HG03139 (cell line): Measurements from ENCODE around the gene NRXN3.

ENCODE experiments used
- ATAC-seq: cut with Tn5 transposase; IDR thresholded peaks from one replicate; pipeline ENCODE4 v1.9.1; 2021; ENCODE audit not compliant: unreplicated experiment

NRXN3 gene

DNA sequence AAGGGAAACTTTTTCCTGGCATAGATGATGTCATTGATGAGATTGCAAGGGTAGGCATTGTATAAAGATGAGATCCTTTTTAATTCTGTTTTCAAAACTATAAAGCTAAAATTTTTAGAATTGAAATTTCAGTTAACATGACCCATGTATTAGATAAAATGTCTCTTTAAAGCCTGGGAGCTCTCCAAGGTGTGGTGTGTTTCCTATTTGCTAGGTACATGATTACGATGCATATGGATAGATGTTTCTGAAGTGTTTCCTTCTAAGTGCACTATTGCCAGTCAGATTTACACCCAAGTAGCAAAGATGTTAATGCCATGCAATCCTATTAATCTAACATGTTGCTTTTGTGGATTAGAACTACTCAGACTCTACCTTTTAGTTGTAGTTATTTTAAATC lies 1206.4 kb downstream of the NRXN3 start:
- no peak for ATAC-seq

DNA sequence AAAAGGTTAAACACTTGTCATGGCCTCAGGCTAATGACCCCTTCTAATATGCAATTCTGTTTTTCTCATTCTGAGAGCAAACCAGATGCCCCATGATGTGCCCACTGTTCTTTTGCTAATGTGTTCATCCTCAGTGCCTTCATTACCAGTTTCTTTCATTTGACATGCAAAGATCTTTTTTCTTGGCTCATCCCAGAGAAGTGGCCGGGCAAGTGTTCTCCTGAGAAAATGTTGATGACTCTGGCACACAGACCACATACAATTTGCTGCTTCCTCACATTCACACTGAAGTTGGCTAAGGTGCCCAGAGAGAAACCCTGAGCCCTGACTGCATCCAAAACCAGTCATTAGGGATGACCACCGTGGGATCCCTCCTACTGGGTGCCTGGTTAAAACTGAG lies 1207.8 kb downstream of the NRXN3 start:
- no peak for ATAC-seq

DNA sequence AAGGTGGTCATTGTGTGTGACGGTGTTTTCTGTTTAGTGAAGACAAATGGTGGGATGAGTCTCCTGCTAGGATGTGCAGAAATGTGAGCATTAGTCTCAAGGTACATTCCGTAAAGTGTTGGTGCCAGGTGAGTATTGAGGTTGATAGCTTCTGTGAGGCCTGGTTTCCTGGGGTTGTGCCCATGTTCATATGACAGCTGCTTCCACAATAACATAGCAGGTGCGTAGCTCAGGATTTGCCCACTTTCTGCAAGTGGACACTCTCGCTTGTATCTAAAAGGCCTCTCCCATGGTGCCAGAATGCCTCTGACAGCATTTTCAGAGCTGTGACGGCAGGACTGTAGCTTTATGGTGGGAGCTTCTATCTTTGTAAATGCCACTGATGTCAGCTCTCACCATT lies 1209.1 kb downstream of the NRXN3 start:
- ATAC-seq = no peak

DNA sequence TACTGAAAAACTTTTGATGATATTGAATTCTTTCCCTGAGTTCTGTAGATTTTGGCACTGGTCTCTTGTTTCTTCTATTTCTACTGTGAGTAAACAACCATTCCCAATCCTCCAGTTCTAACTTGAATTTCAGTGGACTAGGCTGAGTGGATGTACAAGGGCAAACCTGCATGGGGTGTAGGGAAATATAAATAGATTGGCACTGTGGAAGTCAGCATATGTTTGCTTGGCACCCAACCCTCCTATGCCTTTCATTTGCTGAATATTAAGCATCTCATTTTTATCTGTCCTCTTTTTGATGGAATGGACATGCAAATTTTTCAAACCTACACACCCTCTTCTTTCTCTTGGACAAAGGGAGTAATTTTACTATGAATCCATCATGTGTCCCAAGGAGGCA lies 1212.9 kb downstream of the NRXN3 start:
- no peak for ATAC-seq

DNA sequence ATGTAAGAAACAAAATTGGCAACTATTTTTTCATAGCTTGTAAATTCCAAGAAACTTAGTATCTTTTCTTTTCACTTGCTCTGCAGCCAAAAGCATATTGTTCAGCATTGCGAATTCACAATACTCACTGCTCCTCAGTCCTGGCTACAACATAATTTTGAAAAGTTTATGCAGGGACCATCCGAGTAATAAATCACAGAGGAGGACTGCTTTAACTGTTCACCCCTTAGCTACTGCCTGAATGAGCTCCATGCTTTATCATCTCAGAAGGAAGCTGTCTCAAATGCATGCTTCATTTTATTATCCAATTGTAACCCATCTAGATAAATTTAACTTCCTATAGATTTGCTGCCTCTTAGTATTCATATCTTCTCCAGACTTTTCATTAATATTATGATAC lies 1213.3 kb downstream of the NRXN3 start:
- ATAC-seq = no peak

DNA sequence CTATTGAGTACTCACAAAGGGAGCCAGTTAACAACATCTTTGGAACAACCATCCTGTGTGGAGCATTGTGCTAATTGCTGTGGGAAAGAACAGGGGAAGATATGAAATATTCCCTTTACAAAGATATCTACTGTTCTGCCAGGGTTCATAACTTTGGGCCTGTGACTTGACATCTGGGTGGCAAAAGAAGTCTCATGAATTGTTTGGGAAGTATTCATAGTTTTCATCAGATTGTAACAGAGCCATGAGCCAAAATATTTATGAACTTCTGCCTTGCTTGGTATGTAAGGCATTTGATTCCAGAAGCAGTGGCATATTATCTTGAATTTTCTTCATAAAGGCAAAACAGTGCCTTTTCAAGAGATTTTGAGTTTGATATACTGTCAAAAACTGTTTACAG lies 1224.9 kb downstream of the NRXN3 start:
- no peak for ATAC-seq

DNA sequence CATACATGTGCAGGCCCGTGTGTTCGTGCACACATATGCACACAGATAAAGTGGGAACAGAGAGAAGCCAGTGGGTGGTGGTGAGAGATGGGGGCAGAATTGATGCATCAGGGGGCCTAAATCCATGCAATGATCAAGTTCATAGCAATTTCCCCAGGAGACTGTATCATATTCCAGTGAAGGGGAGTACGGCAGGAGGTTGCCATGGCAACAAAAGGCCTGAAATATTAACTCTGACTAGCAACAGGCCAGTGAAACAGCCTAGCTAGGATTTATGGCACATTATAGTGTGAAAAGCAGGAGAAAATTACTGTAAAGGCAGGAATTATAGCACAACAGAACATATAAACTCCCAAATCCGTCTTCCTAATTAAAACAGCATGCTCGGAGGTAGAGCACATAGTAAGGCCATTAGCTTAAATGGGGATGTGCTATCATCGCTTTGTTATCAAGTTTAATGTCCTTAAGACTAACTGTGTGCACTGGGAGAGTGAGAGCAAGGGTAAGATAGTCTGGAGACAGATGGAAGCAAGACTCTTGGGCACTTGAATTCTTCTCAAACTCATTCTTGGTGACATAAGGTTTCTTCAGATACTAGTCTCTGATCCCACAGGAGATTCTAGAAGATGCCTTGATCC lies 1234.8 kb downstream of the NRXN3 start:
- no peak for ATAC-seq

DNA sequence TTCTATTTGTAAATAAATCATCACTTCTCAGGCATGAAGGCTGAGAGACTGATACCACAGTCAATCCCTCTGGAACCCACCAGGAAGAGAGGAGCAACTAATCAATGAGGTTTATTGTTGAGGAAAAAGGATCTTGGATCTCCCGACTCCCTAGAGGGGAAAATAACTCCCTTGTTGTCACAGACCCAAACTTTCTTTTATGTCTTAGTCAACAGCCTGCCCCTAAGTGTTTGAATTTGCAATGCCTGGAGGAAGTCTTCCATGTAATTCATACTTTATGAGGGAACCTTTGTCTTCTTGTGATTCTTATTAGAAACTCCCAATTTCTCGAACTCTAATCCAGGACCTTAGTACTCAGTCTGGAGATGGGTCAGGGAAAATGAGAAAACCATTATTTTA lies 1235.3 kb downstream of the NRXN3 start:
- no peak for ATAC-seq

DNA sequence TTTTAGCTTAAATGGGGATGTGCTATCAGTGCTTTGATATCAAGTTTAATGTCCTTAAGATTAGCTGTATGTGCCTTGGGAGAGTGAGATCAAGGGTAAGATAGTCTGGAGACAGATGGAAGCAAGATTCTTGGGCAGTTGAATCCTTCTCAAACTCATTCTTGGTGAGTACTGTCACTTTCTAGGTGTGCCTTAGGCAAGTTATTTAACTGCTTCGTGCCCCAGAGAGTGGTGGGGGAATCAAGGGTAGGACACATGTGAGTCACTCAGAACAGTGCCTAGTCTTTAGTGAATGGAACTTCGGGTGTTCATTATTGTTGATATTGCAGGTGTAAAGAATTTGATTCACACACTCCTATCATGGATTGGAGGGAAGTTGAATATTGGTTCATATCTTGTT lies 1237.4 kb downstream of the NRXN3 start:
- ATAC-seq = no peak

DNA sequence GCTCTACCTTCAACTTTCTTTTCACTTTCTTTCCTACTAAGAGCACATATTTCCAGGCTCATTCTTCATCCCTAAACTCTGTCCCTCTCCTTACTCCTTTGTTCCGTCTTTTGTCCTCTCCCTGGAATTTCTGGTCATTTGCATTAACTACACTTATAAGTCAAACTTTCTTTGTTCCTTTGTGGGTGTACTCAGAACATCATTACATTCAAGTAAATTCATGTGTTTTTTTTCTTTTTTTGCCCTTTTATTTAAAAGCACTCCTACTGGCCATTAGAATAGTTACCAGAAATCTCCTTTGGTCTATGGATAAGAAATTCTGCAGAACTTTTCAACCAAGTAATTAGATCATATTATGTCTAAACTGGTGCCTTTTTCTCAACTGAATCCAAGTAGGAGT lies 1238.5 kb downstream of the NRXN3 start:
- no peak for ATAC-seq

DNA sequence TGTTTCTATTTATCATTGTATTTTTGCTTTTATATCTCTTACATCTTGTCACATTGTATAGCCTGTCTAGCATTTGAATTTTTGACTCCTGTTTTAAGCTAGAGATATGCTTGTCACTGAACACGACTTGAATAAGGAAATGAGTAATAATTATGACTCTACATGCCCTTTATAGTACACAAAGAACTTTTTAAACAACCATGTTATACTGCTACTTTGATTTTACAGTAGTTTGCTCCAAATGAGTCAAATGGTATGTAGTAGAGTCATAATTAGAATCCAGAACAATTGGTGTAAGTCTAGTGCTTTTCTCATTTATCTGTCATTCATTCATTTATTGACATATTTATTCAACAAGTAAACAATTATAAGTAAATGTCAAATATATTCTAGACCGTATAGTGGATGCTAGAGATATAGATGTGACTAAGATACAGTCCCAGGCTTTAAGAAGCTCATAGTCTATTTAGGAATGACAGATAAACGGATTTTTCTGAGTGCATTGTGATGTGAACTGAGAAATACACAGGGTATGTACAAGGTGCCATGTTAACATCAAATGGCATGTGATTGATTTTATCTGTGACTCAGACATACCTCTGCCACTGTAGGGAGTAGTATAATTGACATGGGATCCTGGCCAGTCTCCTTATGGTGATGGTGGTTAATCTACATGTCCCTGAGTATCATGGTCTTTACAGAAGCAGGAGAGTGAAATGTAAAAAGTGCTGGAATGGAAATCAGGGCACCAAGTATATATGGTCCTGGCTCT lies 1241.4 kb downstream of the NRXN3 start:
- no peak for ATAC-seq

DNA sequence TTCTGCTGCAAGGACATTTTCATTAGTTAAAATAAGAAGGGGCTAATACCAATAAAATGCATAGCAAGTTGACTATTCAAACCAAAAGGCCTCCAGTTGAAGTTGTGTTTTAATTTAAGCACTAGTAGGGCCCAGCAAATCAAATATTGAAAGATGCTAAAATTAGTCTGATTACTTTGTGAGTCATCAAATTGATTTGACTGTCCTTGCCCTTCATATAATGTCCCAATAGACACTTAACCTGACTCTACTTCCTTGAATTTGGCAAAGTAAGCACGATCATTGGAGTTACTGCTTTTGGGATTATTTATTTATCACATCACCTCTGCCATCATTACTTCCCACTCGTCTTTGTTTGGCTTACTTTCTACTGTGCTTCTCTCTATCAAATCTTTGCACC lies 1242.6 kb downstream of the NRXN3 start:
- no peak for ATAC-seq

DNA sequence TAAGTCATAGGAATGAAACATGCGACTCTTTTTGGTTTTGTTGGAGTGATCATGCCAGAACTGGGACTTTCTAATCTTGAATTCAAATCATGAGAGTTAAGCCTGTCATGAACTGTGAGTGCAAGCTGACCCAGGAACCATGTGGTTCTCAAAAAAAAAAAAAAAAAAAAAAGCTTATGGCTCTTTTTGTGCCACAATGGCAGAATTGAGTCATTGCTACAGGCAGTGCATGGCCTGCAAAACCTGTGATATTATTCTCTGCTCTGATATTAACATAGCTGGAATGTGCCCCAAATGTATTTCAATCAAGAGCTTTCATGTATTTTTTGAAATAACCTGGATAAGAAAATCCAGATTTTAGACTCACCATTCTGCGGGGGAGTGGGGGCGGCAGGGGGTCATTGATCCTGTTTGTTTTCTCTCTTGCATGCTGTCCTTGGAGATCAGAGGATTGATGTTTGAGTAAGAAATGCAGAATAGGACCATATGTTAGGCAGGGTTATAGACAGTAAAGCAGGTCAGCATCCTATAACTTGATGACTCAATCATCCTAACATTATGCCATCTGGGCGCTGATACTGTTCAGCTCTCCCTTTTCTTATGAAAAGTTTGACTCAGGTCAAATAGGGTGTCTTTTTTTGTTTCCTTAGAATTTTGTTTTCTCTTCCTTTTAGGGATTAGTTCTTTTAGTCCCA lies 1243.7 kb downstream of the NRXN3 start:
- ATAC-seq = no peak

DNA sequence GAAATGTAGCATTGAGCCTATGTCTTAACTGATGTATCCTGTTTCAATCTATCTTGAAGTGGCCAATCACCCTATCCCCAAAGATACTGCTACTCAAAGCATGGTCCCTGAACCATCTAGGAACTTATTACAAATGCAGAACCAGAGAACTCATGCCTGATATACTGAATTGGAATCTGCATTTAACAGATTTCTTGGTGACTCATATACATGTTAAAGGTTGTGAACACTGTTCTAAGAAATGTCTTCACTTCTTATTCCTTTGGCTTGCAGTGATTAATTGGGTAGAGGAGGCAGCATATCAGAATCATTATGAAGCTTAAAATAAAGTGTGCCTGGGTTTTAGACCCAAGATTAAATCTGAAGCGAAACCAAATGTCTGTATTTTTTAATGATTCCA lies 1245.6 kb downstream of the NRXN3 start:
- ATAC-seq = no peak

DNA sequence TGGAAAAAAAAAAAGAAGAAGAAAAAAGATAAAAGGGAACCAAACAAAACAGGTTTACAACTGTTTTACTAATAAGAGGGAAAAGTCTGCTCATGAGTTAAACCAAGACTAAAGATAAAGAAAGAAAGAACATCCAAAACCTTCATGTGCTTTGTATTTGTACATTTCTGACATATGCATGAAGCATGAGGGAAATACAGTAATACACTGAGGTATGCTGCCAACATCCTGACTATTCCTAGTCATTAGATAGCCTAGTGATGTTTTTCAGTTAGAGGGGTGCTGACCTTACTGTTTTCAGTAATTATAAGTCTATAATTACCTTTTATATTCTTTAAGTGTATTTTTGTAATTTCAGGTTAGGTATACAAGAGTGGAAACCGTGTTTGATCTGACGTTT lies 1247.8 kb downstream of the NRXN3 start:
- no peak for ATAC-seq

DNA sequence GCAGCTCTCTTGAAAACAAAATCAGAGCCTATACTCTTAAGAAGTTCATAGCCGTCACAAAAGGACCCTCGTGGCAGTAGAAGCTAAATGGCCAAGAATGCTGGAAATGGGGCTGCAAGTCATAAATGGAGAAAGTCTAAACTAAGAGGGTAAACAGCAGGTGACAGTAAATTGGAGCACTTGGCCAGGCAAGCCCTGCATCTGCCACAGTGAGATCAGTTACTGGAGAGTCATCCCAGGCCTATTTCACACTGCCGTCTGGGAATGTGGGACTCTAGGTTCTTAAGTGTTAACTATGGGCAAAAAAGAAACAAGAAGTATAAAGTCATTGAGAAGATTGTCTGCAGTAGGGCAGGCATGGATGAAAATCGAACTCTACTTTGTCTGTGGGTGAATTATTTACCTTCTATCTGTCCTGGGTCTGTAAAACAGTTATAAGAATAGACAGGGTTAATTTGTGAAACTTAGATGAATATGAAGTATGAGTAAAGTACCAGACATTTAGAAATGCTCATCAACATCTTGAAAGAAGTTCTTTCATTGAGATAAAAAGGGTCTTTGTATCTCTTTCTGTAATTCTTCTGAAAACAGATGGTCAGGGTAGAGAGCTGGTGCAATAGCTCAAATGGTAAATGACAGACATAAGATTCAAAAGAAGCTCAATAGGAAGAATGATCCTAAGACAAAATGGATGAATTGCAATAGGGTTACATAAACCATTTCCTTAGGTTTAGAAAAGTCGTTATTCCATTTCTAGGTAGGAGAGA lies 1248.7 kb downstream of the NRXN3 start:
- no peak for ATAC-seq

DNA sequence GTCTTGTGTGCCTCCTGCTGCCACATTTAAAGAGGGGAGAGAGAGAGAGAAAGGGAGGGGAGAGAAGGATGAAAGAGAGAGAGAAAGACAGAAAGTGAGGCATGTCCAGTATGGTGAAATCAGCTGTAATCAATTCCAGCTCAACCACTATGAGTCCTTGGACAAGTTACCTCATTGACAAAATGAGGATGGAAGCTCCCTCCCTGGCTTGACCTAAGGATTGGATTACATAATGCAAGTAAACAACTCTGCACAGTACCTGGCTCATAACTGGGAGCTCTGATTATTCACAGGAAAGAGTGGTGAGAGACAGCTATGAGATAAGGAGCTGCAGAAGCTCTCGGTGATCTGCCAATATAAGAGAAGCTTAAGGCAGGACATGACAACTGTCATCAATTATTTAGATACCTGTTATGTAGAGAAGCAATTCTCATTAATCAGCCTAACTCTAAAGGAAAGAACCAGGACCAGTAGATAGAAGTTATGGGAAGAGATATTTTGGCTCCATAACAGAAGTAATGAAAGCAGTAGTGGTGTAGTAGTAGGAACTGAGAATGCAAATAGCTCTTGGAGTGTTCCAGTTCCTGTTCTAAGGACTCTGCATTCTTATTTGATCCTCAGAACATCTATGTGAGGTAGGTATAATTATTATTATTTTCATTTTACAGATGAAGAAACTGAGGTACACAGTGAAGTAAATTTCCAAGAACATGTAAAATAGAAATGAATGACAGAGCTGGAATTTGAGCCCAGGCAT lies 1249.6 kb downstream of the NRXN3 start:
- ATAC-seq = no peak

DNA sequence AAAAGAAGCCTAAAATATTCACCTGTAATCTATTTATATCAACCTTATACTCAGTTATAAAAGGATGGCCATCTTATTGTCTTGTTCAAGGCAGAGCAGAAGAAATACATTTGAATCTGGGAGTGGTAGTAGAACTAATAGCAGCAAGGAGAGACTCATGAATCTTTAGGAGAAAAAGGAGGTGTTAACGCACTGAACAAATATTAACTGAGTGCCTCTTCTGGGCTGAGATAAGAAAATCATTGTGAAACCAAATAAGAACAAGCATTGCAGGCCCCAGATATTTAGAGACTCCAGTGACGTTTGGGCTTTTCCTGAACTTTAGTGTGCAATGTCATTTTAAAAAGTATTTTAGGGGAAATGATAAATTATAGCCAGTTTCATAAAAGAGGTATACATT lies 1250.6 kb downstream of the NRXN3 start:
- no peak for ATAC-seq

DNA sequence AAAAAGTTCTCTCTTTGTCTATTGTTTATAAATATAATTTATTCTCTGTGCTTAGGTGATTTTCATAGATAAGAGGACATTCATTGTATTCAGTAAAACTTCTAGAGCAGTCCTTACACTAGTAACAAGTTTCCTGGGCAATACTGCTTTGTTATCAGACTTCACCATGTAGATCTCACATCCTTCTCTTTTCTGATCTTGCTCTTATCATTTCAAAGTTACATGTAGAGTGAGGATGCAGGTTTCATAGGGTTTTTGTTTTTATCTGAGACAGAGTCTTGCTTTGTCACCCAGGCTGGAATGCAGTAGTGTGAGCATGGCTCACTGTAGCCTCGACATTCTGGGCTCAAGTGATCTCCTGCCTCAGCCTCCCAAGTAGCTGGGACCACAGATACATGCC lies 1251.6 kb downstream of the NRXN3 start:
- no peak for ATAC-seq

DNA sequence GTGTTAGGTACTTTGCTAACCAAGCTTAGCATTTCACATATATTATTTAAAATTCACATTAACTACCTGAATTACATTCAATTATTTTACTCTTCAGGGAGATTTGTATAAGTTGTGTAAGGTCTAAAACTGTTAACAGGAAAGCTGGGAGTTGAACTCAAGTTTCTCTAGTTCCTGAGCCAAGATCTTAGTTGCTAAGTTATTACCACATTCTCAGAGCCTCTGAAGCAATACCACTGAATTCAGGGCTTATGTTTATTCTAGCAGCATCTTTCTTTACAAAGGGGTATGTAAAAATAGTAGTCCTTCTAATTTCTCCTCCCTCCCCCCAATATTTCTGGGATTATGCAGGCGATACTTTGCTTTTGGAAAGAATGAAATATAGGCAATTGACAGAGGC lies 1254.3 kb downstream of the NRXN3 start:
- no peak for ATAC-seq
